GM13976 (cell line): Measurements from ENCODE around the gene FAM200B.

Source experiments
- DNase-seq: peaks from one replicate; pipeline ENCODE4 v3.0.0; 2012; ENCODE audit warnings: low spot score
- in situ Hi-C: fragments of 300-500 bp; cut with MboI; formaldehyde crosslinking; loops from one replicate; pipeline ENCODE4 v1.12.0; 2022; ENCODE audit warnings: low sequenced_read_pairs, mixed read lengths, inconsistent platforms; ENCODE audit not compliant: unreplicated experiment
- TF ChIP-seq, protein P1 (sequence below): IDR thresholded peaks from 2 replicates; pipeline ENCODE4 v1.5.1; 2012; ENCODE audit warnings: borderline replicate concordance, mild to moderate bottlenecking; ENCODE audit not compliant: insufficient read depth; ENCODE audit errors: extremely low read depth, missing control alignments, control extremely low read depth

FAM200B gene

DNA sequence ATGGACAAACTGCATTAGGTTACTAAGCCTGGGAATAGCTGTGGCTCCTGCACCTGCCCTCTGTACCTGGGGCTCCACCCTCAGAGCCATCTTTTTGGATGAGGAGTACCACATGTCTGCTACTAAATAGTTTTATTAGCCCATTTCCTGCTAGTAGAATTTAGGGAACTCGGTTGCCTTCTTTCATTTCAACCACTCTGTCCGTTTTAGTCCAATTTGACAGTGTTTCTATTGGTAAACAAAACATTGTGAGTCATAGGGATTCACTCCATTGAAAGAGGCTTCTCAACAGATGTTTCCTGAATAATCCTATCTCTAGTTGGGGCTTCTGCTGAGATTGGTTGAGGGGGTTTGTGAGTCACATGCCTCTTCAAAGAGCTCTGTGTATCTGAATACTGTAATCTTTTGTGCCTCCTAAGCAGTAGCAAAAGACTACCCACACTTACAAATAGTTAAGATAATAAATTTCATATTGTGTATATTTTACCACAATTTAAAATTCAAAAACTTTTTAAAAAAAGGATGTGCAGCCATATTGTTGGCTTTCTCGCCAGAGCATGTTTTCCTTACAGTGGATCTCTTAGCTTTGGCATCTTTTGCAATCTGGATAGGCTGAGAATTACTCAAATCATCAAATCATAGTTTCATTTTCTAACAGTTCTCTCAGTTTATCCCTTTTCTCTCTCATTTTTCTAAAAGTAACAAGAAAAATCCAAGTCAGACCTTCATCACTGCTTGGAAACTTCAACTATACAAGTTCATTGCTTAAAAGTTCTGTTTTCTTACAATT lies 9.9 kb downstream of the FAM200B start:
- DNase-seq, result no peak
- TF ChIP-seq, protein P1, sequence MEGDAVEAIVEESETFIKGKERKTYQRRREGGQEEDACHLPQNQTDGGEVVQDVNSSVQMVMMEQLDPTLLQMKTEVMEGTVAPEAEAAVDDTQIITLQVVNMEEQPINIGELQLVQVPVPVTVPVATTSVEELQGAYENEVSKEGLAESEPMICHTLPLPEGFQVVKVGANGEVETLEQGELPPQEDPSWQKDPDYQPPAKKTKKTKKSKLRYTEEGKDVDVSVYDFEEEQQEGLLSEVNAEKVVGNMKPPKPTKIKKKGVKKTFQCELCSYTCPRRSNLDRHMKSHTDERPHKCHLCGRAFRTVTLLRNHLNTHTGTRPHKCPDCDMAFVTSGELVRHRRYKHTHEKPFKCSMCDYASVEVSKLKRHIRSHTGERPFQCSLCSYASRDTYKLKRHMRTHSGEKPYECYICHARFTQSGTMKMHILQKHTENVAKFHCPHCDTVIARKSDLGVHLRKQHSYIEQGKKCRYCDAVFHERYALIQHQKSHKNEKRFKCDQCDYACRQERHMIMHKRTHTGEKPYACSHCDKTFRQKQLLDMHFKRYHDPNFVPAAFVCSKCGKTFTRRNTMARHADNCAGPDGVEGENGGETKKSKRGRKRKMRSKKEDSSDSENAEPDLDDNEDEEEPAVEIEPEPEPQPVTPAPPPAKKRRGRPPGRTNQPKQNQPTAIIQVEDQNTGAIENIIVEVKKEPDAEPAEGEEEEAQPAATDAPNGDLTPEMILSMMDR, result no peak
- in situ Hi-C loops, result no loop called here

DNA sequence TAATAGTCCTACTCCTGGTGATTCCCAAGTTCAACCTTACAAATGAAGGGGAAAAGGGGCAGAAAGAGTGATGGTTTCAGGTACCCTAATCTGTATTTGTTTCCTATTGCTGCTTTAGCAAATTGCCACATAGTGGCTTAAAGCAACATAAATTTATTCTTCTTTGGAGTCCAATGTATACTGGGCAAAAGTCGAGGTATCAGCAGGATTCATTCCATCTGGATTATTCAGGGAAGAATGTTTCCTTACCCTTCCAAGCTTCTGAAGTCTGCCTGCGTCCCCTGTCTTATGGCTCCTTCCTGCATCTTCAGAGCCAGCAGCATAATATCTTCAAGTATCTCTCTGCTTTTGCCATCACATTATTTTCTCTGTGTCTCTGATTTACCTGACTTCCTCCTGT lies 11.0 kb downstream of the FAM200B start:
- in situ Hi-C loops, result no loop called here
- TF ChIP-seq, protein P1, result no peak
- no peak for DNase-seq

- TF ChIP-seq, protein P1, result no peak
- DNase-seq, result no peak
- in situ Hi-C loops, result no loop called here
Measured at GRCh38 chr4:15694431-15694830, 12.8 kb downstream of the FAM200B start.

- TF ChIP-seq, protein P1, result no peak
- no peak for DNase-seq
- in situ Hi-C loops, result no loop called here
Measured at GRCh38 chr4:15695240-15695699, 13.6 kb downstream of the FAM200B start.

- in situ Hi-C loops, result no loop called here
- DNase-seq, result no peak
- TF ChIP-seq, protein P1, result no peak
Measured at GRCh38 chr4:15695729-15696128, 14.1 kb downstream of the FAM200B start.

GRCh38 chr4:15696866-15697265 lies 15.2 kb downstream of the FAM200B start:
- DNase-seq, result no peak
- in situ Hi-C loops, result no loop called here
- TF ChIP-seq, protein P1, result no peak
